ENCODE measurements around the gene RALGAPB.

DNA sequence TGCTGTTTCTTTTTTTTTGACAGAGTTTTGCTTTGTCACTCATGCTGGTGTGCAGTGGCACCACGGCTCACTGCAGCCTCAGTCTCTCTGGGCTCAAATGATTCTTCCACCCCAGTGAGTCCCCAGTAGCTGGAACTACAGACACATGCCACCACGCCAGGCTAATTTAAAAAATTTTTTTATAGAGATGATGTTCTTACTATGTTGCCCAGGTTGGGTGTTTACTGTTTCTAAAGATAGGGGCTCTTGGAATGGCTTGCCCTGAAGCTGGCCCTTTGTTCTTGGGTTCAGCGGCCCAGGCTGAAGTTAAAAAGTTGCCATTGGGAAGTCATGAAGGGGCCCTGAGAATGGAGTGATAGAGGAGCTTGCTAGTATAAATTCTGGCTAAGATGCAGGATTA is 16.5 kb downstream of the RALGAPB start:
- TF ChIP-seq, protein P1, sequence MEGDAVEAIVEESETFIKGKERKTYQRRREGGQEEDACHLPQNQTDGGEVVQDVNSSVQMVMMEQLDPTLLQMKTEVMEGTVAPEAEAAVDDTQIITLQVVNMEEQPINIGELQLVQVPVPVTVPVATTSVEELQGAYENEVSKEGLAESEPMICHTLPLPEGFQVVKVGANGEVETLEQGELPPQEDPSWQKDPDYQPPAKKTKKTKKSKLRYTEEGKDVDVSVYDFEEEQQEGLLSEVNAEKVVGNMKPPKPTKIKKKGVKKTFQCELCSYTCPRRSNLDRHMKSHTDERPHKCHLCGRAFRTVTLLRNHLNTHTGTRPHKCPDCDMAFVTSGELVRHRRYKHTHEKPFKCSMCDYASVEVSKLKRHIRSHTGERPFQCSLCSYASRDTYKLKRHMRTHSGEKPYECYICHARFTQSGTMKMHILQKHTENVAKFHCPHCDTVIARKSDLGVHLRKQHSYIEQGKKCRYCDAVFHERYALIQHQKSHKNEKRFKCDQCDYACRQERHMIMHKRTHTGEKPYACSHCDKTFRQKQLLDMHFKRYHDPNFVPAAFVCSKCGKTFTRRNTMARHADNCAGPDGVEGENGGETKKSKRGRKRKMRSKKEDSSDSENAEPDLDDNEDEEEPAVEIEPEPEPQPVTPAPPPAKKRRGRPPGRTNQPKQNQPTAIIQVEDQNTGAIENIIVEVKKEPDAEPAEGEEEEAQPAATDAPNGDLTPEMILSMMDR (IDR thresholded peaks at IDR 0.05), result no peak
- TF ChIP-seq PHF8 (IDR thresholded peaks at IDR 0.05; ENCODE audit: borderline replicate concordance, low read depth) (no peak), SREBF2 (IDR thresholded peaks at IDR 0.05) (no peak), ZC3H11A (IDR thresholded peaks at IDR 0.05) (no peak)
- TF ChIP-seq, protein P2, sequence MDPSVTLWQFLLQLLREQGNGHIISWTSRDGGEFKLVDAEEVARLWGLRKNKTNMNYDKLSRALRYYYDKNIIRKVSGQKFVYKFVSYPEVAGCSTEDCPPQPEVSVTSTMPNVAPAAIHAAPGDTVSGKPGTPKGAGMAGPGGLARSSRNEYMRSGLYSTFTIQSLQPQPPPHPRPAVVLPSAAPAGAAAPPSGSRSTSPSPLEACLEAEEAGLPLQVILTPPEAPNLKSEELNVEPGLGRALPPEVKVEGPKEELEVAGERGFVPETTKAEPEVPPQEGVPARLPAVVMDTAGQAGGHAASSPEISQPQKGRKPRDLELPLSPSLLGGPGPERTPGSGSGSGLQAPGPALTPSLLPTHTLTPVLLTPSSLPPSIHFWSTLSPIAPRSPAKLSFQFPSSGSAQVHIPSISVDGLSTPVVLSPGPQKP (IDR thresholded peaks at IDR 0.05; ENCODE audit: low read depth, low read length), result no peak
- TF ChIP-seq, protein P3, sequence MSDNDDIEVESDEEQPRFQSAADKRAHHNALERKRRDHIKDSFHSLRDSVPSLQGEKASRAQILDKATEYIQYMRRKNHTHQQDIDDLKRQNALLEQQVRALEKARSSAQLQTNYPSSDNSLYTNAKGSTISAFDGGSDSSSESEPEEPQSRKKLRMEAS (IDR thresholded peaks at IDR 0.05), result no peak
- TF ChIP-seq, protein P4, sequence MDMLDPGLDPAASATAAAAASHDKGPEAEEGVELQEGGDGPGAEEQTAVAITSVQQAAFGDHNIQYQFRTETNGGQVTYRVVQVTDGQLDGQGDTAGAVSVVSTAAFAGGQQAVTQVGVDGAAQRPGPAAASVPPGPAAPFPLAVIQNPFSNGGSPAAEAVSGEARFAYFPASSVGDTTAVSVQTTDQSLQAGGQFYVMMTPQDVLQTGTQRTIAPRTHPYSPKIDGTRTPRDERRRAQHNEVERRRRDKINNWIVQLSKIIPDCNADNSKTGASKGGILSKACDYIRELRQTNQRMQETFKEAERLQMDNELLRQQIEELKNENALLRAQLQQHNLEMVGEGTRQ (IDR thresholded peaks at IDR 0.05), result no peak

All from A549 (cell line).